Esophagus muscularis mucosa (tissue), 3 donors: ENCODE measurements around the gene ZNF41.

Experiments
- POLR2AphosphoS5 ChIP-seq, 2 donors: sonication (generic); formaldehyde crosslinking; IDR thresholded peaks; one replicate each; pipeline ENCODE4 v1.6.1; 2017; ENCODE audit warnings: antibody characterized with exemption in 2 of 2
- TF ChIP-seq, protein P1 (sequence below), 3 experiments: fragments of 200-600 bp in 2 of 3; fragments of 450-650 bp in 1 of 3; sonication (generic) in 2 of 3; IDR thresholded peaks; one replicate each; pipeline ENCODE4 v1.5.1; 2017 to 2019; ENCODE audit warnings: antibody characterized with exemption in 3 of 3, mild to moderate bottlenecking in 2 of 3, moderate library complexity in 1 of 3

- TF ChIP-seq, protein P1, sequence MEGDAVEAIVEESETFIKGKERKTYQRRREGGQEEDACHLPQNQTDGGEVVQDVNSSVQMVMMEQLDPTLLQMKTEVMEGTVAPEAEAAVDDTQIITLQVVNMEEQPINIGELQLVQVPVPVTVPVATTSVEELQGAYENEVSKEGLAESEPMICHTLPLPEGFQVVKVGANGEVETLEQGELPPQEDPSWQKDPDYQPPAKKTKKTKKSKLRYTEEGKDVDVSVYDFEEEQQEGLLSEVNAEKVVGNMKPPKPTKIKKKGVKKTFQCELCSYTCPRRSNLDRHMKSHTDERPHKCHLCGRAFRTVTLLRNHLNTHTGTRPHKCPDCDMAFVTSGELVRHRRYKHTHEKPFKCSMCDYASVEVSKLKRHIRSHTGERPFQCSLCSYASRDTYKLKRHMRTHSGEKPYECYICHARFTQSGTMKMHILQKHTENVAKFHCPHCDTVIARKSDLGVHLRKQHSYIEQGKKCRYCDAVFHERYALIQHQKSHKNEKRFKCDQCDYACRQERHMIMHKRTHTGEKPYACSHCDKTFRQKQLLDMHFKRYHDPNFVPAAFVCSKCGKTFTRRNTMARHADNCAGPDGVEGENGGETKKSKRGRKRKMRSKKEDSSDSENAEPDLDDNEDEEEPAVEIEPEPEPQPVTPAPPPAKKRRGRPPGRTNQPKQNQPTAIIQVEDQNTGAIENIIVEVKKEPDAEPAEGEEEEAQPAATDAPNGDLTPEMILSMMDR (IDR thresholded peaks at IDR 0.05): no peak
- no peak for TF ChIP-seq POLR2AphosphoS5 (IDR thresholded peaks at IDR 0.05)
Measured at GRCh38 chrX:47482065-47482511, 934 bp downstream of the ZNF41 start.
